Gastroesophageal sphincter (tissue), 4 donors: Measurements from ENCODE around the gene TRAPPC5. TPM values are rescaled to one million over a fixed set of nuclear protein-coding genes. Genes with fewer than 3 reads are reported as not detected.

Source experiments
- ATAC-seq: fragments of 150-250 bp; one replicate; pipeline ENCODE4 v1.9.1; 2016; ENCODE audit warnings: mild to moderate bottlenecking, moderate library complexity
- H3K27ac ChIP-seq, 4 donors: fragments of 200-600 bp; sonication (generic) in 3 of 4; 1 replicate in 3 of 4; 2 replicates in 1 of 4; pipeline ENCODE4 v1.5.1; 2016 to 2019
- H3K27me3 ChIP-seq: fragments of 200-600 bp; sonication (generic); one replicate; pipeline ENCODE4 v1.5.1; 2019
- H3K36me3 ChIP-seq, 2 donors: fragments of 200-600 bp; sonication (generic); one replicate each; pipeline ENCODE4 v1.5.1; 2019; ENCODE audit warnings: control low read depth in 1 of 2
- H3K4me1 ChIP-seq, 3 donors: fragments of 200-600 bp; sonication (generic); 1 replicate in 2 of 3; 2 replicates in 1 of 3; pipeline ENCODE4 v1.5.1; 2016 to 2019; ENCODE audit warnings: control low read depth in 2 of 3
- H3K4me3 ChIP-seq, 2 donors: fragments of 200-600 bp; sonication (generic); one replicate each; pipeline ENCODE4 v1.5.1; 2019; ENCODE audit warnings: mild to moderate bottlenecking in 1 of 2, moderate library complexity in 1 of 2
- H3K9me3 ChIP-seq, 3 donors: fragments of 200-600 bp; sonication (generic); one replicate each; pipeline ENCODE4 v1.5.1; 2017 to 2019; ENCODE audit warnings: control low read depth in 2 of 3
- CTCF ChIP-seq, 4 experiments: fragments of 200-600 bp in 2 of 4; fragments of 450-650 bp in 2 of 4; sonication (generic) in 1 of 4; IDR thresholded peaks; one replicate each; pipeline ENCODE4 v1.5.1; 2017 to 2019; ENCODE audit warnings: antibody characterized with exemption in 4 of 4, mild to moderate bottlenecking in 2 of 4, moderate library complexity in 2 of 4
- EP300 ChIP-seq: sonication (generic); formaldehyde crosslinking; IDR thresholded peaks from one replicate; pipeline ENCODE4 v1.6.1; 2017; ENCODE audit warnings: antibody characterized with exemption, mild to moderate bottlenecking
- POLR2A ChIP-seq, 2 donors: fragments of 450-650 bp; IDR thresholded peaks; one replicate each; pipeline ENCODE4 v1.6.1; 2017; ENCODE audit warnings: antibody characterized with exemption in 2 of 2, mild to moderate bottlenecking in 2 of 2, moderate library complexity in 1 of 2
- POLR2AphosphoS5 ChIP-seq: sonication (generic); formaldehyde crosslinking; IDR thresholded peaks from one replicate; pipeline ENCODE4 v1.6.1; 2017; ENCODE audit warnings: antibody characterized with exemption
- WGBS, 2 donors: methylation state at CpG; one replicate each; pipeline ENCODE4 v1.1.5; 2018; ENCODE audit warnings: low coverage in 1 of 2; 5-methylcytosine and 5-hydroxymethylcytosine counted together
- total RNA-seq, 4 donors: library from RNA; depleted of rRNA; stranded (reverse); fragments of >200 nt; gene quantifications; one replicate each; pipeline ENCODE4 v1.1.0, GENCODE V29; 2016

TRAPPC5 gene
- total RNA-seq, 4 donors from 2014 or later: 56.0 to 69.0 (median 64.0) TPM

- H3K4me3 ChIP-seq: no peak overlapping the region
- no peak for ATAC-seq
- 67% methylated on average over 2 of the region's 6 CpGs; no CpG with 5 or more reads in 1 of the 2 donors for WGBS, 2 donors
- H3K36me3 ChIP-seq: no peaks in the 10 kb centered on the region
- no peak overlapping the region for H3K27ac ChIP-seq
- no peaks in the 10 kb centered on the region for H3K4me1 ChIP-seq
- peaks cover 69% of the 10 kb centered on the region for H3K27me3 ChIP-seq
- peaks cover 0 to 15% (median 0%) of the 10 kb centered on the region in 3 donors for H3K9me3 ChIP-seq
- TF ChIP-seq POLR2A (IDR thresholded peaks at IDR 0.05): no peak
- TF ChIP-seq CTCF (IDR thresholded peaks at IDR 0.05): no peak
- no peak for TF ChIP-seq EP300
- TF ChIP-seq POLR2AphosphoS5: no peak
Observed at GRCh38 chr19:7720351-7720750, 39.7 kb downstream of the TRAPPC5 start.

GRCh38 chr19:7722231-7722651, 41.6 kb downstream of the TRAPPC5 start:
- Histone ChIP-seq H3K4me1 (no peaks in the 10 kb centered on the region), H3K36me3 (no peaks in the 10 kb centered on the region), H3K27ac (no peak overlapping the region), H3K27me3 (peaks cover 84% of the 10 kb centered on the region), H3K4me3 (no peak overlapping the region), H3K9me3 (peaks cover 0 to 4% (median 0%) of the 10 kb centered on the region in 3 donors)
- WGBS, 2 donors: 40% methylated on average over 2 of the region's 5 CpGs; no CpG with 5 or more reads in 1 of the 2 donors
- TF ChIP-seq EP300 (no peak), POLR2AphosphoS5 (no peak), CTCF (IDR thresholded peaks at IDR 0.05) (no peak), POLR2A (IDR thresholded peaks at IDR 0.05) (no peak)
- no peak for ATAC-seq

GRCh38 chr19:7725791-7726190, 45.2 kb downstream of the TRAPPC5 start:
- Histone ChIP-seq H3K27me3 (peaks cover 87% of the 10 kb centered on the region), H3K4me3 (no peak overlapping the region), H3K27ac (no peak overlapping the region), H3K9me3 (no peaks in the 10 kb centered on the region), H3K36me3 (no peaks in the 10 kb centered on the region), H3K4me1 (peaks cover 0 to 11% (median 0%) of the 10 kb centered on the region in 3 donors)
- ATAC-seq: no peak
- TF ChIP-seq POLR2A (IDR thresholded peaks at IDR 0.05) (no peak), POLR2AphosphoS5 (no peak)
- WGBS, 2 donors: 69% methylated on average over 1 of the region's 2 CpGs; no CpG with 5 or more reads in 1 of the 2 donors

- peaks cover 89% of the 10 kb centered on the region for H3K27me3 ChIP-seq
- no peak for ATAC-seq
- H3K9me3 ChIP-seq: no peaks in the 10 kb centered on the region
- no peaks in the 10 kb centered on the region for H3K36me3 ChIP-seq
- WGBS, 2 donors: 3 to 6% methylated on average over 3 to 7 of the region's 16 CpGs
- H3K27ac ChIP-seq: no peak overlapping the region
- no peak overlapping the region for H3K4me3 ChIP-seq
- no peak for TF ChIP-seq CTCF (IDR thresholded peaks at IDR 0.05)
- no peak for TF ChIP-seq POLR2AphosphoS5
- TF ChIP-seq EP300: no peak
- no peak for TF ChIP-seq POLR2A (IDR thresholded peaks at IDR 0.05)
- H3K4me1 ChIP-seq: peaks cover 0 to 11% (median 0%) of the 10 kb centered on the region in 3 donors
Observed at GRCh38 chr19:7729211-7729610, 48.6 kb downstream of the TRAPPC5 start.

- TF ChIP-seq POLR2A (IDR thresholded peaks at IDR 0.05): no peak
- TF ChIP-seq POLR2AphosphoS5: no peak
- TF ChIP-seq EP300: no peak
- TF ChIP-seq CTCF (IDR thresholded peaks at IDR 0.05): no peak
- Histone ChIP-seq H3K4me1 (peaks cover 0 to 11% (median 0%) of the 10 kb centered on the region in 3 donors), H3K27me3 (peaks cover 89% of the 10 kb centered on the region), H3K27ac (no peak overlapping the region), H3K4me3 (peak overlapping the region in 1 of 2 donors; percentile 8), H3K36me3 (no peaks in the 10 kb centered on the region), H3K9me3 (no peaks in the 10 kb centered on the region)
- ATAC-seq: no peak
- WGBS, 2 donors: no CpG with 5 or more reads among the region's 34 CpGs
Observed at GRCh38 chr19:7729831-7730285, 49.2 kb downstream of the TRAPPC5 start.
